Bronchial epithelial cell (primary cell): ENCODE results near the gene DGKD. TPM values are rescaled to one million over a fixed set of nuclear protein-coding genes. Genes with fewer than 3 reads are reported as not detected.
A peak's percentile ranks its signal among the peaks of the same experiment; 100 is the strongest.

ENCODE experiments used
- DNase-seq: peaks from one replicate; pipeline ENCODE4 v3.0.0-alpha.2; 2010; ENCODE audit warnings: low read depth
- FAIRE-seq: peaks from 2 replicates; lab custom pipeline; 2011; peaks lifted over from hg19 to GRCh38; lab: Jason Lieb, UNC
- H3K27me3 ChIP-seq: 2 replicates; pipeline ENCODE4 v1.5.1; 2011; ENCODE audit warnings: low read length; ENCODE audit not compliant: control insufficient read depth, insufficient read depth
- H3K36me3 ChIP-seq: 2 replicates; pipeline ENCODE4 v1.5.1; 2011; ENCODE audit warnings: low read length; ENCODE audit not compliant: control insufficient read depth, insufficient read depth
- H3K4me3 ChIP-seq: 2 replicates; pipeline ENCODE4 v1.5.1; 2011; ENCODE audit warnings: mild to moderate bottlenecking, low read depth, low read length, control low read depth
- total RNA-seq: library from RNA; depleted of rRNA; stranded (reverse); fragments of >200 nt; gene quantifications from 2 replicates; pipeline ENCODE4 v1.2.1, GENCODE V29; 2014
- TF ChIP-seq, protein P1 (sequence below): IDR thresholded peaks from 2 replicates; pipeline ENCODE4 v1.5.1; 2011; ENCODE audit warnings: mild to moderate bottlenecking, moderate library complexity, low read length, control low read depth, inconsistent platforms; ENCODE audit not compliant: insufficient read depth, severe bottlenecking

The DGKD gene
- total RNA-seq, 1 donor from 2014 or later: 14.5 TPM

DNA sequence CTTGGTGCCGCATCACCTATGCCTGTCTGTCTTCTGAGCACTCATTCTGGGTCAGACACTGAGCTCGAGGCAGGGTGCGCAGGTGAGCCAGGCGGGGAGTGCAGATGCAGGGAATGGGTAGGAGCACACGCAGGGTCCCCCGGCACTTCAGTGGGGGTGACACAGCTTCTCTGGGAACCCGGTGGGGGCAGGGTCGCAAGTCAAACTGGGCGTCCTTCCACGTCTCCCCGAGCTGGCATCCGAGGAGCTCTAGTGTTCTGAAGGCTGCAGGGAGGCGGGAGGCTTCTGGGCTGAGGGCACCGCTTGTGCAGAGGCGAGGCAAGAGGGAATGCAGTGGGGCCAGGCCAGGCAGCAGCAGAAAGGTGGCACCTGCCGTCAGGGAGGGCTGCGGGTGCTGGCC is 86.0 kb downstream of the DGKD start:
- no peaks in the 10 kb centered on the region for H3K27me3 ChIP-seq
- no peak for FAIRE-seq
- H3K4me3 ChIP-seq: no peak overlapping the region
- peaks cover 8% of the 10 kb centered on the region for H3K36me3 ChIP-seq
- DNase-seq: no peak
- TF ChIP-seq, protein P1, sequence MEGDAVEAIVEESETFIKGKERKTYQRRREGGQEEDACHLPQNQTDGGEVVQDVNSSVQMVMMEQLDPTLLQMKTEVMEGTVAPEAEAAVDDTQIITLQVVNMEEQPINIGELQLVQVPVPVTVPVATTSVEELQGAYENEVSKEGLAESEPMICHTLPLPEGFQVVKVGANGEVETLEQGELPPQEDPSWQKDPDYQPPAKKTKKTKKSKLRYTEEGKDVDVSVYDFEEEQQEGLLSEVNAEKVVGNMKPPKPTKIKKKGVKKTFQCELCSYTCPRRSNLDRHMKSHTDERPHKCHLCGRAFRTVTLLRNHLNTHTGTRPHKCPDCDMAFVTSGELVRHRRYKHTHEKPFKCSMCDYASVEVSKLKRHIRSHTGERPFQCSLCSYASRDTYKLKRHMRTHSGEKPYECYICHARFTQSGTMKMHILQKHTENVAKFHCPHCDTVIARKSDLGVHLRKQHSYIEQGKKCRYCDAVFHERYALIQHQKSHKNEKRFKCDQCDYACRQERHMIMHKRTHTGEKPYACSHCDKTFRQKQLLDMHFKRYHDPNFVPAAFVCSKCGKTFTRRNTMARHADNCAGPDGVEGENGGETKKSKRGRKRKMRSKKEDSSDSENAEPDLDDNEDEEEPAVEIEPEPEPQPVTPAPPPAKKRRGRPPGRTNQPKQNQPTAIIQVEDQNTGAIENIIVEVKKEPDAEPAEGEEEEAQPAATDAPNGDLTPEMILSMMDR: no peak

DNA sequence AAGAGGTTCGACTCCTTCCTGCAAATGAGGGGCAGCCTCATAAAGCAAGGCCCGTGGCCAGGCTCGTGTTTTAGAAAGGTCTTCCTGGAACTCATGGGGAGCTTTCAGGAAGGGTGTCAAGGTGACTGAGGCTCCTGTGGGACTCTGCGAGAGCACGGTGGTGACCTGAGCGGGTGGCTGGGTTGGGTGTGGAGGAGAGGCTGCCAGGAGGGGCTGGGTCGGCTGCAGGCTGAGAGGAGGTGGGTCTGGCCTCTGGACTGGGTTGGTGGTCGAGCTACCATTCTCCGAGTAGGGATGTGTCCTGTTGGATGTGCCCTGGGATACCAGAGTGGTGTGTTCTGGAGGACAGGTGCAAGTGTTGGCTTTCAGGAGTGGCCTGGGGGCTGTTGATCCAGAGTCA is 86.4 kb downstream of the DGKD start:
- no peak for DNase-seq
- FAIRE-seq: no peak
- Histone ChIP-seq H3K36me3 (peaks cover 10% of the 10 kb centered on the region), H3K4me3 (no peak overlapping the region), H3K27me3 (no peaks in the 10 kb centered on the region)
- TF ChIP-seq, protein P1: no peak

DNA sequence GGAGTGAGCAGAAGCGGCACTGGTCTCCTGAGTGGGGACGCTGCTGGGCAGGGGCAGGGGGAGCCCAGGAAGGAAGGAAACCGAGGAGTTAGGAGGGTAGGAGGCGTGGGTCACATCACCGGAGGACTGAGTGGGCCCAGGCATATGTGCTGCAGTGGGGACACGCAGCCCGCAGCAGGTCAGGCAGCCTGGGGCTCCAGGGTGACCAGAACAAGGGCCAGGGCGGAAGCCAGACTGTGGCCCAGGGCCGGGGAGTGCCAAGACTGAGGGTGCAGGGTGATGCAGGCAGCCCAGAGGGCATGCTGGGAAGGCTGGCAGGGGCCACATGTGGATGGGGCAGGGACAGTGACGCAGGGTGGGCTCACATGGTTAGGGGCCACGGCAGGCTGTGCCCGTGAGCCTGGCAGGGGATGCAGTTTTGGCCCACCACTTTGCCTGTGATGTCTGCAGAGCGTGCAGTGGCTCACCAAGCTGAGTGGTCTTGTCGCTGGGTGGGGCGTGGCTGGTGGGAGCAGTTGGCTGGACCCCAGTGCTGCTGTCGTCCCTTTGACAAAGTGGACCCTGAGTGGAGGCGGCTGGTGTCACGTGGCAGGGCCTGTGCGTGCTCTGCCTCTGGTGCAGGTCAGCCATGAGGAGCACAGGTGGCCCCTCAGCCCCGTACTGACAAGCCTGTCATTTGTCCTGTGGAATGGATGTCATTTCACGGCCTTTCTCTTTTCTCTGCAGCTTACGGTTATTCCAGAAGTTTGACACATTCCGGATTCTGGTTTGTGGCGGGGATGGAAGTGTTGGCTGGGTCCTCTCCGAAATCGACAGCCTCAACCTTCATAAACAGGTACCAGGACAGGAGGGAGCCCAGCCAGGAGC is 87.1 kb downstream of the DGKD start:
- no peak for FAIRE-seq
- peaks cover 11% of the 10 kb centered on the region for H3K36me3 ChIP-seq

DNA sequence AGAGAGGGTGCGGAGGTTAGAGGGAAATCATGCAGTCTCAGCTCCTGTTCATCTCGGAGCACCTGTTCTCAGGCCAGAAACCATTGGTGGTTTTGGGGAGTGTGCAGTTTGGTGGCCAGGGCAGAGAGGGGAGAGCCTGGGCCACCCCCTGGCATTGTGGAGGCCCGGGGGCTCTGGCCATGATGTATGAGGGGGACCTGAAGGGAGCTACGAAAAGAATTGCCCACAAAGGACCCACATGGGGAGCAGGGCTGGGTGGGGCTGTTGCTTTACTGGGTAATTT is 87.7 kb downstream of the DGKD start:
- Histone ChIP-seq H3K36me3 (peaks cover 11% of the 10 kb centered on the region), H3K27me3 (no peaks in the 10 kb centered on the region), H3K4me3 (no peak overlapping the region)
- FAIRE-seq (no peak), DNase-seq (no peak)
- TF ChIP-seq, protein P1: no peak

More for the DNA sequence above, 87.1 kb downstream of the DGKD start:
- TF ChIP-seq, protein P1: no peak
- Histone ChIP-seq H3K4me3 (no peak overlapping the region), H3K27me3 (no peaks in the 10 kb centered on the region)
- DNase-seq: no peak

DNA sequence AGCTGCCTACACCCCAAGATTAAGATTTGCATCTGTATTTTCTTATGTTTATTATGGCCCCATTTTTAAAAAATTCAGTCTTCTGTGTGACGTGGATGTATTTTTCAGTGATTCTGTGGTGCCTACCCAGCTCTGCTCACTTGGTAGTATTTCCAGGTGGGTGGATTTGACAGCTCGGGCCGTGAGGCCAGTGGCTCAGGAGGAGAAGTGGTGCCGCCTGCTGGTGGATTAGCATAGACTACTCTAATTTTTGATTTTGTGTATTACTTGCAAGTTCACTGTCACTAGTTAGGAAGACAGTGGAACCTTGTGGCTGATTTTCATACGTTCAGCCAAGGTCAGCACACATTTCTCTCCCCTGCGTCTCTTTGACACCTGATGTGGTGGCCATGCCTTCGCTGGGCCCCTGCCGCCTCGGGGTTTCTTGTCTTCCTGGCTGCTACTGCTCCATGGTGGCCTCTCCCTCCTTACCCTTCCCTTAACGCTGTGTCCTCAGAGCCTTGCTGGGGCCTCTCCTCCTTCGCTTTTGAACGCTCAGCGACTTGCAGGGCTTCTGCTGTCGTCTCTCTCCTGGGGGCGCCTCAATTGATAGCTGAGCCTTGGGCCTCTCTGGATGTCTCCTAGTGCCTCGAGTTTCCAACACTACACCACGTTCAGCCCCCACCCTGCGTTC is 89.4 kb downstream of the DGKD start:
- Histone ChIP-seq H3K27me3 (no peaks in the 10 kb centered on the region), H3K4me3 (no peak overlapping the region), H3K36me3 (peaks cover 7% of the 10 kb centered on the region)
- no peak for FAIRE-seq
- DNase-seq: peak; percentile 65
- TF ChIP-seq, protein P1: peak; percentile 84
